ENCODE data around the gene WNT4.

The WNT4 gene

DNA sequence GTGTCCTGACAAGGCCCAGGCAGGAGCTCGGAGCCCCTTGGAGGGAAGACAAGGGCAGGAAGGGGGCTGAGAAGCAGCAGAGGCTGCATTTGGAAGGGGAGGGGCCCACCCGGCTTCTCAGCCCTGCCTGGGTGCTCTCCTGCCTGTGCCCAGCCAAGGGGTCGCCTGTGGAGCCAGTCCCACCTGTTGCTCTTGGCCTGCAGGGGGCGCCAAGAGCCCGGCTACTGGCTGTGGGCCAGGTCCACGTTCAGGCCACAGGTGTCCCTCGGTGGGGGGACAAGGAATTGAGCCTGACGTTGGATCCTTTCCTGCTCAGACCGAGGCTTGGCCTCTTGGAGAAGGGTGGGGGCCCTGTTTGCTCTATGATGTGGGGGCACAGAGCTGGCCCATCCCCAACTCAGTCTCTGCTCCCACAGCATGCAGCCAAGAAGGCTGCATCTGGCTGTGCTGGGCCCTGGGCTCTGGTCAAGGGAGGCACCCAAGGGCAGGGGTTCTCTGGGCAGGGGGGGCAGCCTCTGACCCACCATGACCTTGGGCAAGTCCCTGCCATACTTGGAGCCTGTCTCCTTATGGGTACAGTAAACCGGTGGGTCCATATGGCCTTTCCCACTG lies 10.9 kb downstream of the WNT4 start:
- peak; percentile 39 to 78 for DNase-seq (ENCODE audit: low spot score in 2 of 2)
- in situ Hi-C loops (cut with MboI; ENCODE audit: low sequenced_read_pairs): loop anchor here (5.0 to 10.0 kb wide), 2 partner anchors 285 to 513 kb away; partner anchors contain the start of gene C1QC

DNA sequence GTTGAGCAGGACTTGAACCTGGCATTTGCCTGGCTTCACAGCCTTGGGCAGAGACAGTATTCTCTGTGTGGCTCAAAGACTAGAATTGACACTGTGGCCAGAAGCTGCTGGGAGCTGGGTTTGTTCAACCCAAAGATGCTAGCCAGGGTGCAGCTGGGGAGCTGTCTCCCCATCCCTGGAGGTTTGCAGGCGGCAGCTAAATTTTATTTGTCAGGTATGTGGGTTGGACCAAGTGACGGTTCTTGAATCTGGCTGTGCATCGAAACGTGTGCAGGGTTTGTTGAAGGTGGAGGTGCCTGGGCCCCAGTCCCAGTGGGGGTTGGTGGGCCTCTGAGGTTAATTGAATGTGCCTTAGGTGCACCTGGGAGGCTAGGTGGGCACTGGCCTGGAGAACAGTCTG lies 11.8 kb downstream of the WNT4 start:
- Histone ChIP-seq H3K36me3 (replicated peaks) (no peaks in the 10 kb centered on the region), H3K4me1 (no peaks in the 10 kb centered on the region), H3K9me3 (no peaks in the 10 kb centered on the region), H3K4me3 (no peak overlapping the region), H3K27me3 (ENCODE audit: low read depth) (no peaks in the 10 kb centered on the region)
- no peak for DNase-seq (ENCODE audit: low spot score in 2 of 2)
- in situ Hi-C loops (cut with MboI; ENCODE audit: low sequenced_read_pairs): loop anchor here (5.0 to 10.0 kb wide), 2 partner anchors 286 to 514 kb away; partner anchors contain the start of gene C1QC

More for the DNA sequence above, 10.9 kb downstream of the WNT4 start:
- H3K4me3 ChIP-seq: no peak overlapping the region
- no peaks in the 10 kb centered on the region for H3K27me3 ChIP-seq (ENCODE audit: low read depth)
- no peaks in the 10 kb centered on the region for H3K36me3 ChIP-seq (replicated peaks)
- no peaks in the 10 kb centered on the region for H3K9me3 ChIP-seq
- no peaks in the 10 kb centered on the region for H3K4me1 ChIP-seq

GRCh38 chr1:22129501-22130117 lies 13.3 kb downstream of the WNT4 start:
- in situ Hi-C loops (cut with MboI; ENCODE audit: low sequenced_read_pairs): loop anchor here (5.0 to 10.0 kb wide), 2 partner anchors 288 to 515 kb away; partner anchors contain the start of gene C1QC
- Histone ChIP-seq H3K4me1 (no peaks in the 10 kb centered on the region), H3K4me3 (no peak overlapping the region), H3K9me3 (no peaks in the 10 kb centered on the region), H3K36me3 (replicated peaks) (no peaks in the 10 kb centered on the region), H3K27me3 (ENCODE audit: low read depth) (no peaks in the 10 kb centered on the region)
- DNase-seq (ENCODE audit: low spot score in 2 of 2): no peak

- in situ Hi-C loops (cut with MboI; ENCODE audit: low sequenced_read_pairs): no loop called here
- no peaks in the 10 kb centered on the region for H3K36me3 ChIP-seq (replicated peaks)
- H3K9me3 ChIP-seq: no peaks in the 10 kb centered on the region
- no peak for DNase-seq (ENCODE audit: low spot score in 2 of 2)
- no peaks in the 10 kb centered on the region for H3K4me1 ChIP-seq
- H3K4me3 ChIP-seq: no peak overlapping the region
- no peaks in the 10 kb centered on the region for H3K27me3 ChIP-seq (ENCODE audit: low read depth)
Measured at GRCh38 chr1:22128392-22128791, 14.5 kb downstream of the WNT4 start.

- Histone ChIP-seq H3K4me1 (no peaks in the 10 kb centered on the region), H3K36me3 (replicated peaks) (no peaks in the 10 kb centered on the region), H3K9me3 (no peaks in the 10 kb centered on the region), H3K4me3 (no peak overlapping the region), H3K27me3 (ENCODE audit: low read depth) (no peaks in the 10 kb centered on the region)
- DNase-seq (ENCODE audit: low spot score in 2 of 2): no peak
- in situ Hi-C loops (cut with MboI; ENCODE audit: low sequenced_read_pairs): no loop called here
Measured at GRCh38 chr1:22127731-22128130, 15.2 kb downstream of the WNT4 start.

DNA sequence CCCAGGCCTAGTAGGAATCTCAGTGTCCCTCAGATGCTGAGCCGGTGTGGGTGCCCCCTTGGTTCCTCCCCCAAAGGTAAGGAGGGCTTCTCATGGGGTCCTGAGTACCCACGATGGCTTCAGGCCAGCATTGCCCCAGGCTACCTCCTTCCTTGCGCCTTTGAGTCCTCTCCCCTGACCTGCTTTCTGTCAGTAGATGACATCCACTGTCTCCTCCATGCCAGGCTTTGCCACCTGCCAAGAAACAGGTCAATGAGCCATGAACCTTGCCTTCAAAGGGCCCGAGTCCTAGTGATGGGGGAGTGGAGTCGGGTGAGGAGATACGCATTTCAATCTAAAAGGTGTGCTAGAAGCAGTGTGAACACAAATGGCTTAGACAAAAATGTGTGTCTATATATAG lies 15.6 kb downstream of the WNT4 start:
- Histone ChIP-seq H3K9me3 (no peaks in the 10 kb centered on the region), H3K4me3 (no peak overlapping the region), H3K4me1 (no peaks in the 10 kb centered on the region), H3K36me3 (replicated peaks) (no peaks in the 10 kb centered on the region), H3K27me3 (ENCODE audit: low read depth) (no peaks in the 10 kb centered on the region)
- DNase-seq (ENCODE audit: low spot score in 2 of 2): no peak
- in situ Hi-C loops (cut with MboI; ENCODE audit: low sequenced_read_pairs): no loop called here

DNA sequence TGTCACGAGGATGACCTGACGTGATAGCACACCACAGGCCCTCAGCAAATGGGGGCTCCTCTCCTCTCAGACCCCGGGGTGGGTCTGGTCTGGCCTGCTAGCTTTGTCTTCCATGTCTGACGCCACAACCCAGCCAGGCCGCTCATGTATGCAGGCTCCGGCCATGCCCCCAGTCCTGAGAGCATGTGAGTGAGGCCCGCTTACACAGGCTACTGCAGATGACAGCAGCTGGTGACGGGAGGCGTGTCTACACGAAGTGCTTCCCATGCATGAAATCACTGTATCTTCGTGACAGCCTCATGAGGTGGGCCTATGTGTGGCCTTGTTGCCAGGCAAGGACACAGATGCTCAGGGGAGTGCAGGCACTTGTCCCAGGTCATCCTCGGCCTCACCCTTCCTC lies 16.4 kb downstream of the WNT4 start:
- H3K27me3 ChIP-seq (ENCODE audit: low read depth): no peaks in the 10 kb centered on the region
- no peak overlapping the region for H3K4me3 ChIP-seq
- H3K9me3 ChIP-seq: no peaks in the 10 kb centered on the region
- no peaks in the 10 kb centered on the region for H3K36me3 ChIP-seq (replicated peaks)
- in situ Hi-C loops (cut with MboI; ENCODE audit: low sequenced_read_pairs): no loop called here
- no peaks in the 10 kb centered on the region for H3K4me1 ChIP-seq
- no peak for DNase-seq (ENCODE audit: low spot score in 2 of 2)

DNA sequence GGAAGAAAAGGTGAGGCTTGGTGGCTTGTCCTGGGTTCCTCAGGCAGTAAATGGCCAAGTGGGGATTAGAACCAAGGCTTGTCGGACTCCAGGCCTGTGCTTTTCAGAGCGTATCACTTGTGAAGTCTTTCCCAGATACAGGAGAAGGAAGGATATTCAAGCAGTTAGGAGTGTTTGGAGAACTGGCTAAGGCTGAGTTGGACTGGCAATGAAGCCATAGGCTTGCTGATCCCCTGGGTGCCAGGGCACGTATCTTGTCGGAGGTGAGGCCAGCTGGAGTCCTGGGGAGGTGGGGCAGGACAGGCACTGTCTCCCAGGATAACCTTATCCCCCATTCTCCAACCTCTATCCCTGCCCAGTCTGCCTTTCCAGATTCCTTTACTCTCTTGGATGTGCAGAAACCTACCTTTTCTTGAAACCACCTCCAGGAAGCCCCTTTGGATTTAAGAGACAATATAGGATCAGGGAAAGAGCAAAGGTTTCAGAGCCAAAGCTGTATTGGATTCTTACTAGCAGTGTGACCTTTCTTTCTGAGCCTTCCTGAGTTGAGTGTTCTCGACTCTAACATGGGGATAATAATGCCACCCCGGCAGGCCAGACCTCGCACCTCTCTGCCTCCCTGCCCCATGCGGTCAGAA lies 18.2 kb downstream of the WNT4 start:
- in situ Hi-C loops (cut with MboI; ENCODE audit: low sequenced_read_pairs): no loop called here
- H3K36me3 ChIP-seq (replicated peaks): no peaks in the 10 kb centered on the region
- no peaks in the 10 kb centered on the region for H3K4me1 ChIP-seq
- H3K27me3 ChIP-seq (ENCODE audit: low read depth): no peaks in the 10 kb centered on the region
- H3K9me3 ChIP-seq: no peaks in the 10 kb centered on the region
- H3K4me3 ChIP-seq: no peak overlapping the region
- DNase-seq (ENCODE audit: low spot score in 2 of 2): no peak

DNA sequence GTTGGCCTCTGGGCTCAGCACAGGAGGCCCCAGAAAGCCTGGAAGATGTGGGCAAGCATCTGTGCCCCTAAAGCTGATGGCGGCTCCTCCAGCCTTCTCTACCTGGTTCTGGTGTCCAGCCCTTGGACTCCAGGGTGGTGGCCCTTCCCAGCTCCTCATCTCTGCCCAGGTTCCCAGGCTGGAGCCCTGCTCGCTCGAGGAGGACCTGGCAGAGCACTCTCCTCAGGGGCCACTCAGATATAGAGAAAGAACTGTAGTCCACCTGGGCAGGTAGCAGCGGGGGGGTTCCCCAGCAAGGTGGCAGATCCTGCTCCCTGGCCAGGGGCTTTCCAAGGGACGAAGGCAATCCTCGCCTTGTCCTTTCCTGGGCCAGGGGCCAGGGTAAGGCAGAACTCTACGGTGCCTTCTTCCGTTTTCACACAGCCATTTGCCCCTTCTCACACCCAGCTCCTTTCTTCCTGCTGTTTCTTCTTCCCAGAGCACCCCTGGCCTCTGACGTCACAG lies 18.9 kb downstream of the WNT4 start:
- no peaks in the 10 kb centered on the region for H3K9me3 ChIP-seq
- no peaks in the 10 kb centered on the region for H3K36me3 ChIP-seq (replicated peaks)
- DNase-seq (ENCODE audit: low spot score in 2 of 2): peak in 1 of 2 experiments; percentile 16
- no peaks in the 10 kb centered on the region for H3K27me3 ChIP-seq (ENCODE audit: low read depth)
- in situ Hi-C loops (cut with MboI; ENCODE audit: low sequenced_read_pairs): no loop called here
- H3K4me3 ChIP-seq: no peak overlapping the region
- H3K4me1 ChIP-seq: no peaks in the 10 kb centered on the region

GRCh38 chr1:22123071-22123390 lies 19.9 kb downstream of the WNT4 start:
- Histone ChIP-seq H3K36me3 (replicated peaks) (no peaks in the 10 kb centered on the region), H3K9me3 (no peaks in the 10 kb centered on the region), H3K4me3 (no peak overlapping the region), H3K4me1 (no peaks in the 10 kb centered on the region), H3K27me3 (ENCODE audit: low read depth) (no peaks in the 10 kb centered on the region)
- in situ Hi-C loops (cut with MboI; ENCODE audit: low sequenced_read_pairs): no loop called here
- no peak for DNase-seq (ENCODE audit: low spot score in 2 of 2)

DNA sequence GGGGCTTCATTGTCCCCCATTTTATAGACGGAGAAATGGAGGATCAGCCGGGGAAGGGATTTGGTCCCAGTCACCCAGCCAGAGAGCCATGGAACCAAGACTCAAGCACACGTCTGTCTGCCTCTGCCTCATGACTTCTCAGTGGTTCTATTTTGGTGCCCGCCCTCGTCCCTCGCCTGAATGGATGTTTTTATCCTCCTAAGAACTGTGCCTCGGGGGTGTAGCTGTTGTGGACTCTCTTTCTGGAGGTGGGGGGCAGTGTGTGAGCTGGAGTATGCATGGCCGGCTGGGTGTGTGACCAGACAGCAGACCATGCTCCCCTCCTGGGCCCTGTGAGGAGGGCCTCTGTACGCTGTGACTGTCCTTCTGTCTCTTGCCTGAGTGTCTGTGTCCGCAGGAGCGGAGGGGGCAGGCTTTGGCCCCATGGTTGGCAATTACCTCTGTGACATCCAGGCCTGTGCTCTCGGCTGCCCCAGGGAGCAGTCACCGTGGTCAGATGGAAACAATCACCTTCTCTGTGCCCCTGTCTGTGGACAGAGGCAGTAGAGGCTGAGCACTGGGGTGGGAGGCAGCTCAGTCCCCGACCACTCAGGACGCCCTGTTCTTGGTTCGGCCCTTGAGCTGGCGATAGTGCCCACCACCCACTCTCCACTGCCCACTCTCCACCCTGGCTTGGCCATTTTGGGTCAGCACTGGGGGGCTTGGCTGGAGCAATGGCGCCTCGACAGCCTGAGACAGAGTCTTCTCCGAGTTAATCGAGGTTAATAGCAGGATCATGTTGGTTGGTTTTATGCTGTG lies 20.4 kb downstream of the WNT4 start:
- H3K36me3 ChIP-seq (replicated peaks): no peaks in the 10 kb centered on the region
- no peaks in the 10 kb centered on the region for H3K4me1 ChIP-seq
- in situ Hi-C loops (cut with MboI; ENCODE audit: low sequenced_read_pairs): no loop called here
- no peaks in the 10 kb centered on the region for H3K9me3 ChIP-seq
- no peak overlapping the region for H3K4me3 ChIP-seq
- H3K27me3 ChIP-seq (ENCODE audit: low read depth): no peaks in the 10 kb centered on the region
- no peak for DNase-seq (ENCODE audit: low spot score in 2 of 2)

DNA sequence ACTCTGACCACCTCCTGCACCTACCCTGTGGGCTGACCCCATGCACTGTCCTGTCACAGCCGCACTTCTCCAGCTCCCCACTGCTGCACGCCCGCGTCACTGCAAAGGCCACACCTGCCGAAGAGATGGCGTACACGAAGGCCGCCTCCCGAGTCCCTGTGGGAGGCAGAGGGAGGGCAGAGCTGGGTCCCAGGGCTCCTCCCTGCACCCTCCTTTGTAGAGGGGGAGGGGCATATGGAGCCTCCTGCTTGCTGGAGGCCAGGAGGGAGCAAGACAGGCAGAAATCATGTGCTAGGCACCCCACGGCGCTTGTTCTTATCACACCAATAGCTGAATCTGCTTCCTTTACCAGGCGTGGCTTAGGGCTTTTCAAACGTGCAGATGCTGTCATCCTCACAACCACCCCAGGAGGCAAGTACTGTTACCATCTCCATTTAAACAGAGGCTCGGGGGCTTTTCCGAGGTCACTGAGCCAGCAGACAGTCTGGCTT lies 21.4 kb downstream of the WNT4 start:
- Histone ChIP-seq H3K4me1 (no peaks in the 10 kb centered on the region), H3K27me3 (ENCODE audit: low read depth) (no peaks in the 10 kb centered on the region), H3K9me3 (no peaks in the 10 kb centered on the region), H3K4me3 (no peak overlapping the region), H3K36me3 (replicated peaks) (no peaks in the 10 kb centered on the region)
- DNase-seq (ENCODE audit: low spot score in 2 of 2): no peak
- in situ Hi-C loops (cut with MboI; ENCODE audit: low sequenced_read_pairs): no loop called here

- H3K36me3 ChIP-seq (replicated peaks): no peaks in the 10 kb centered on the region
- no peaks in the 10 kb centered on the region for H3K9me3 ChIP-seq
- no peaks in the 10 kb centered on the region for H3K4me1 ChIP-seq
- H3K27me3 ChIP-seq (ENCODE audit: low read depth): no peaks in the 10 kb centered on the region
- in situ Hi-C loops (cut with MboI; ENCODE audit: low sequenced_read_pairs): no loop called here
- DNase-seq (ENCODE audit: low spot score in 2 of 2): no peak
- no peak overlapping the region for H3K4me3 ChIP-seq
Measured at GRCh38 chr1:22120469-22120790, 22.5 kb downstream of the WNT4 start.

Data from HAP-1 (cell line).